Measurements from ENCODE around the gene MEN1. TPM values are rescaled to one million over a fixed set of nuclear protein-coding genes. Genes with fewer than 3 reads are reported as not detected.

MEN1 gene
- total RNA-seq = 26.7 and 27.7 TPM in 2 replicates
- polyA plus RNA-seq = 57.5 and 62.1 TPM in 2 replicates

GRCh38 chr11:64810271-64810890 lies at the start of gene MEN1:
TSS of gene MEN1 (minus strand) at chr11:64810551. CDS start at chr11:64810109, 442 bp downstream.
- Histone ChIP-seq H3K4me3 (peak within 1 kb of the TSS; percentile 97), H3K36me3 (peaks cover 11% of the 10 kb centered on the region), H3K27me3 (no peaks in the 10 kb centered on the region), H3K9me3 (ENCODE audit: low read depth) (no peaks in the 10 kb centered on the region), H3K4me1 (ENCODE audit: low read depth) (no peaks in the 10 kb centered on the region), H3K27ac (peak within 1 kb of the TSS; percentile 26)
- peak; percentile 98 to 99 for DNase-seq (ENCODE audit: low read depth in 1 of 2, low spot score in 1 of 2)
- no peak for TF ChIP-seq CTCF (IDR thresholded peaks at IDR 0.05; ENCODE audit: low read depth, low read length)

GRCh38 chr11:64859542-64860414 lies 49.4 kb upstream of the MEN1 start:
- H3K9me3 ChIP-seq (ENCODE audit: low read depth) = no peaks in the 10 kb centered on the region
- peaks cover 21% of the 10 kb centered on the region for H3K4me1 ChIP-seq (ENCODE audit: low read depth)
- H3K27ac ChIP-seq = no peak overlapping the region
- H3K27me3 ChIP-seq = no peaks in the 10 kb centered on the region
- no peak overlapping the region for H3K4me3 ChIP-seq
- peaks cover 8% of the 10 kb centered on the region for H3K36me3 ChIP-seq
- no peak for DNase-seq (ENCODE audit: low read depth in 1 of 2, low spot score in 1 of 2)
- no peak for TF ChIP-seq CTCF (IDR thresholded peaks at IDR 0.05; ENCODE audit: low read depth, low read length)

- TF ChIP-seq CTCF (IDR thresholded peaks at IDR 0.05; ENCODE audit: low read depth, low read length) = no peak
- Histone ChIP-seq H3K36me3 (peaks cover 8% of the 10 kb centered on the region), H3K4me3 (no peak overlapping the region), H3K27ac (no peak overlapping the region), H3K27me3 (no peaks in the 10 kb centered on the region), H3K4me1 (ENCODE audit: low read depth) (peaks cover 10% of the 10 kb centered on the region), H3K9me3 (ENCODE audit: low read depth) (no peaks in the 10 kb centered on the region)
- DNase-seq (ENCODE audit: low read depth in 1 of 2, low spot score in 1 of 2) = no peak
Measured at GRCh38 chr11:64858467-64859263, 48.3 kb upstream of the MEN1 start.

- Histone ChIP-seq H3K36me3 (peaks cover 8% of the 10 kb centered on the region), H3K27ac (no peak overlapping the region)
Measured at GRCh38 chr11:64857485-64857884, 47.1 kb upstream of the MEN1 start.

More at GRCh38 chr11:64857485-64857884, 47.1 kb upstream of the MEN1 start:
- no peak for DNase-seq (ENCODE audit: low read depth in 1 of 2, low spot score in 1 of 2)
- no peak for TF ChIP-seq CTCF (IDR thresholded peaks at IDR 0.05; ENCODE audit: low read depth, low read length)
- Histone ChIP-seq H3K9me3 (ENCODE audit: low read depth) (no peaks in the 10 kb centered on the region), H3K4me3 (no peak overlapping the region), H3K4me1 (ENCODE audit: low read depth) (no peaks in the 10 kb centered on the region), H3K27me3 (no peaks in the 10 kb centered on the region)

All from cardiac muscle cell (in vitro differentiated cells and primary cell).